Adrenal gland (tissue), 5 donors: ENCODE data around the gene IFNA16.
"Not testable (repeated sequence)": the region's sequence is repeated elsewhere in the genome, so short reads cannot be mapped to it uniquely, and the experiment has no call there.

Source experiments
- POLR2A ChIP-seq, 2 donors: fragments of 450-650 bp; IDR thresholded peaks; one replicate each; pipeline ENCODE4 v1.6.1; 2017; ENCODE audit warnings: antibody characterized with exemption in 2 of 2, mild to moderate bottlenecking in 2 of 2, moderate library complexity in 1 of 2
- TF ChIP-seq, protein P1 (sequence below), 6 experiments: fragments of 450-650 bp in 4 of 6; fragments of 200-600 bp in 2 of 6; sonication (generic) in 1 of 6; IDR thresholded peaks; 1 replicate in 5 of 6; 2 replicates in 1 of 6; pipeline versions ENCODE4 v1.5.1 to v1.8.0; 2016 to 2021; ENCODE audit warnings: antibody characterized with exemption in 6 of 6, mild to moderate bottlenecking in 2 of 6, moderate library complexity in 1 of 6
- donor health status: DM: no; HTN: no; CAD: no.

DNA sequence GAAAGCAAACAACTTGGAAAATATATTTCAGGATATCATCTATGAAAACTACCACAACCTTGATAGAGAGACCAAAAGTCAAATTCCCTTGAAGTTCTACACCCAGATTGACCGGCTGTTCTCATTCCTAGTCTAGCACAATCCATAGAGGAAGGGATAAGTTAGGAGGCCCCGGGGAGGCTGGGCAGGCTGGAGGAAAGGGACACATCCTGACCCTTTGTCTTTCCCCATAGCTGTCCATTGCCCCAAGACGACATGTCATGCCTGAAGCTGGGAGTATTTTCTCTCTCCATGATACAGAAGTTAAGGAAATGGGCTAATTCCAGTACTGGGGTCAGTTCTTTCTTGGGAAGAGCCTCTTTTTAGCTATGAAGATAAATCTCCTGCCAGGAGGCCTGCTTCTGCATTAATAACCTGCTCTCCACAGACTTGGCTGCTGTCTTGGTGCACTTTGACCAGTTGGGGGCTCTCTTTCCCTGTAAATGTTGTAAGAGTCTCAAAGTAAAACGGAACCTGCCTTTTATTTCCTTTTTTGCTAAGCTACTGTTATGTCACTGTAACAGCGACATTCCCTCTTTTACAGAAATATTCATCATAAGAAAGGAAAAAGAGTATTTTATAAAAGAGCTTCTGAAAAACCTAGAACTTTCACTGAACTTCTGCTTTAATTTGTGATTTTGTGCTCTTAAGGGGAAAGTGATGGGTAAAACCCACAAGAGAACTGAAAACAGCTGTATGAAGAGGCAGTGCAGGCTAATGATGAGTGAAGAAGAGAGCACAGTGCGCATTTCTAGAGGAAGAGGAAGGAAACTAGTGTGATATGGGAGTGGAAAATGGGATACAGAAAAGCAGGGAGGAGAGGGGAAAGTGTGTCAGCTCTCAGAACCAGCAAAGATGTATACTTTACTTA, 22.0 kb downstream of the IFNA16 start:
- not testable (repeated sequence) for TF ChIP-seq POLR2A (IDR thresholded peaks at IDR 0.05)
- TF ChIP-seq, protein P1, sequence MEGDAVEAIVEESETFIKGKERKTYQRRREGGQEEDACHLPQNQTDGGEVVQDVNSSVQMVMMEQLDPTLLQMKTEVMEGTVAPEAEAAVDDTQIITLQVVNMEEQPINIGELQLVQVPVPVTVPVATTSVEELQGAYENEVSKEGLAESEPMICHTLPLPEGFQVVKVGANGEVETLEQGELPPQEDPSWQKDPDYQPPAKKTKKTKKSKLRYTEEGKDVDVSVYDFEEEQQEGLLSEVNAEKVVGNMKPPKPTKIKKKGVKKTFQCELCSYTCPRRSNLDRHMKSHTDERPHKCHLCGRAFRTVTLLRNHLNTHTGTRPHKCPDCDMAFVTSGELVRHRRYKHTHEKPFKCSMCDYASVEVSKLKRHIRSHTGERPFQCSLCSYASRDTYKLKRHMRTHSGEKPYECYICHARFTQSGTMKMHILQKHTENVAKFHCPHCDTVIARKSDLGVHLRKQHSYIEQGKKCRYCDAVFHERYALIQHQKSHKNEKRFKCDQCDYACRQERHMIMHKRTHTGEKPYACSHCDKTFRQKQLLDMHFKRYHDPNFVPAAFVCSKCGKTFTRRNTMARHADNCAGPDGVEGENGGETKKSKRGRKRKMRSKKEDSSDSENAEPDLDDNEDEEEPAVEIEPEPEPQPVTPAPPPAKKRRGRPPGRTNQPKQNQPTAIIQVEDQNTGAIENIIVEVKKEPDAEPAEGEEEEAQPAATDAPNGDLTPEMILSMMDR (IDR thresholded peaks at IDR 0.05): peak; percentile 25 to 48 (median 40)
